Breast epithelium (tissue), 4 donors: ENCODE results near the gene ABTB1. TPM values are rescaled to one million over a fixed set of nuclear protein-coding genes. Genes with fewer than 3 reads are reported as not detected.

Experiments used
- DNase-seq, 2 donors: peaks; one replicate each; pipeline ENCODE4 v3.0.0-alpha.2; 2019; ENCODE audit warnings: low spot score in 2 of 2
- H3K27ac ChIP-seq, 2 donors: fragments of 200-600 bp; sonication (generic) in 1 of 2; one replicate each; pipeline ENCODE4 v1.5.1; 2016 to 2019; ENCODE audit warnings: mild to moderate bottlenecking in 1 of 2
- H3K27me3 ChIP-seq, 2 donors: fragments of 200-600 bp; sonication (generic) in 1 of 2; one replicate each; pipeline versions ENCODE4 v1.5.1 to v1.6.0; 2017 to 2019; ENCODE audit warnings: control low read depth in 1 of 2, mild to moderate bottlenecking in 1 of 2
- H3K36me3 ChIP-seq: fragments of 200-600 bp; one replicate; pipeline ENCODE4 v1.5.1; 2019
- H3K4me1 ChIP-seq, 2 donors: fragments of 200-600 bp; sonication (generic); one replicate each; pipeline ENCODE4 v1.5.1; 2016 to 2019; ENCODE audit warnings: control low read depth in 1 of 2
- H3K4me3 ChIP-seq, 3 donors: fragments of 200-600 bp; sonication (generic); 1 replicate in 2 of 3; 2 replicates in 1 of 3; pipeline ENCODE4 v1.5.1; 2016 to 2019; ENCODE audit warnings: mild to moderate bottlenecking in 3 of 3, moderate library complexity in 2 of 3
- H3K9me3 ChIP-seq, 2 donors: fragments of 200-600 bp; sonication (generic) in 1 of 2; one replicate each; pipeline ENCODE4 v1.5.1; 2016 to 2019; ENCODE audit warnings: control low read depth in 1 of 2
- CTCF ChIP-seq, 3 donors: fragments of 450-650 bp; IDR thresholded peaks; one replicate each; pipeline ENCODE4 v1.5.1; 2016 to 2017; ENCODE audit warnings: antibody characterized with exemption in 3 of 3, mild to moderate bottlenecking in 3 of 3, moderate library complexity in 3 of 3
- POLR2A ChIP-seq: fragments of 450-650 bp; IDR thresholded peaks from one replicate; pipeline ENCODE4 v1.6.1; 2016; ENCODE audit warnings: antibody characterized with exemption, mild to moderate bottlenecking, moderate library complexity
- POLR2AphosphoS5 ChIP-seq, 3 donors: sonication (generic); formaldehyde crosslinking; IDR thresholded peaks; one replicate each; pipeline ENCODE4 v1.6.1; 2017; ENCODE audit warnings: antibody characterized with exemption in 3 of 3
- intact Hi-C: fragments of 100-400 bp; cut with DNase I; formaldehyde crosslinking; loops from one replicate; pipeline ENCODE4 v1.15.1; 2023; ENCODE audit warnings: low total_unique reads
- total RNA-seq, 3 donors: library from RNA; depleted of rRNA; stranded (reverse); fragments of >200 nt; gene quantifications; one replicate each; pipeline ENCODE4 v1.1.0, GENCODE V29; 2016

Gene ABTB1
- total RNA-seq, 3 donors from 2014 or later, result 32.0 to 43.6 (median 40.2) TPM

GRCh38 chr3:127698691-127699415, 26.1 kb downstream of the ABTB1 start:
- intact Hi-C loops, result no loop called here
- TF ChIP-seq POLR2A (no peak), POLR2AphosphoS5 (IDR thresholded peaks at IDR 0.05) (no peak), CTCF (IDR thresholded peaks at IDR 0.05) (no peak)
- Histone ChIP-seq H3K27me3 (no peaks in the 10 kb centered on the region), H3K4me1 (peaks cover 6 to 9% of the 10 kb centered on the region in 2 donors), H3K27ac (peak overlapping the region; percentile 86 to 98), H3K9me3 (no peaks in the 10 kb centered on the region), H3K36me3 (no peaks in the 10 kb centered on the region), H3K4me3 (no peak overlapping the region)
- DNase-seq, result no peak

GRCh38 chr3:127699416-127700300, 26.9 kb downstream of the ABTB1 start:
- Histone ChIP-seq H3K36me3 (no peaks in the 10 kb centered on the region), H3K4me3 (no peak overlapping the region), H3K27ac (peak overlapping the region; percentile 30 to 98), H3K27me3 (no peaks in the 10 kb centered on the region), H3K9me3 (no peaks in the 10 kb centered on the region), H3K4me1 (peaks cover 6 to 9% of the 10 kb centered on the region in 2 donors)
- DNase-seq, result no peak
- intact Hi-C loops, result no loop called here
- TF ChIP-seq POLR2A (no peak), CTCF (IDR thresholded peaks at IDR 0.05) (no peak), POLR2AphosphoS5 (IDR thresholded peaks at IDR 0.05) (no peak)

GRCh38 chr3:127700406-127700805, 27.7 kb downstream of the ABTB1 start:
- TF ChIP-seq POLR2AphosphoS5 (IDR thresholded peaks at IDR 0.05) (no peak), CTCF (IDR thresholded peaks at IDR 0.05) (no peak), POLR2A (no peak)
- Histone ChIP-seq H3K9me3 (no peaks in the 10 kb centered on the region), H3K36me3 (no peaks in the 10 kb centered on the region), H3K27ac (peak overlapping the region; percentile 27 to 30), H3K4me3 (no peak overlapping the region), H3K27me3 (no peaks in the 10 kb centered on the region), H3K4me1 (peaks cover 6 to 9% of the 10 kb centered on the region in 2 donors)
- intact Hi-C loops, result no loop called here
- no peak for DNase-seq

- Histone ChIP-seq H3K27me3 (no peaks in the 10 kb centered on the region), H3K27ac (peak overlapping the region in 1 of 2 donors; percentile 57), H3K4me1 (peaks cover 6 to 9% of the 10 kb centered on the region in 2 donors), H3K4me3 (no peak overlapping the region), H3K9me3 (no peaks in the 10 kb centered on the region), H3K36me3 (no peaks in the 10 kb centered on the region)
- intact Hi-C loops, result no loop called here
- no peak for DNase-seq
- TF ChIP-seq POLR2A (no peak), POLR2AphosphoS5 (IDR thresholded peaks at IDR 0.05) (no peak), CTCF (IDR thresholded peaks at IDR 0.05) (no peak)
Observed at GRCh38 chr3:127701280-127701911, 28.6 kb downstream of the ABTB1 start.
